Glutamatergic neuron (in vitro differentiated cells): Measurements from ENCODE around the gene SHISA5. TPM values are rescaled to one million over a fixed set of nuclear protein-coding genes. Genes with fewer than 3 reads are reported as not detected.

Experiments
- DNase-seq: peaks from one replicate; pipeline ENCODE4 v3.0.0; 2022
- H3K27ac Mint-ChIP-seq: one replicate; pipeline ENCODE4 v1.8.0; 2020; ENCODE audit warnings: mild to moderate bottlenecking, mixed read lengths, inconsistent platforms; ENCODE audit not compliant: unreplicated experiment
- H3K27me3 Mint-ChIP-seq: one replicate; pipeline ENCODE4 v1.8.0; 2020; ENCODE audit warnings: mild to moderate bottlenecking, moderate library complexity, mixed read lengths, inconsistent platforms; ENCODE audit not compliant: unreplicated experiment
- H3K36me3 Mint-ChIP-seq: one replicate; pipeline ENCODE4 v1.8.0; 2020; ENCODE audit warnings: mild to moderate bottlenecking, mixed read lengths, inconsistent platforms; ENCODE audit not compliant: unreplicated experiment
- H3K4me1 Mint-ChIP-seq: one replicate; pipeline ENCODE4 v1.8.0; 2020; ENCODE audit warnings: mild to moderate bottlenecking, low read depth, mixed read lengths, inconsistent platforms; ENCODE audit not compliant: unreplicated experiment
- H3K4me3 Mint-ChIP-seq: one replicate; pipeline ENCODE4 v1.8.0; 2020; ENCODE audit warnings: mild to moderate bottlenecking, mixed read lengths, inconsistent platforms; ENCODE audit not compliant: unreplicated experiment
- H3K9me3 Mint-ChIP-seq: one replicate; pipeline ENCODE4 v1.8.0; 2020; ENCODE audit warnings: mild to moderate bottlenecking, moderate library complexity, mixed read lengths, inconsistent platforms; ENCODE audit not compliant: unreplicated experiment
- CTCF ChIP-seq: fragments of 200-600 bp; sonication (generic); IDR thresholded peaks from one replicate; pipeline ENCODE4 v1.5.0; 2021; ENCODE audit not compliant: partially characterized antibody, unreplicated experiment
- total RNA-seq: library from RNA; stranded (reverse); fragmentation: NEBNext Ultra II Directional; extraction: Animal tissue kit (Norgen Biotek cat#: 25700); gene quantifications from one replicate; pipeline ENCODE4 v1.2.1, GENCODE V29; 2021; ENCODE audit not compliant: unreplicated experiment

The SHISA5 gene
- total RNA-seq, 1 donor from 2014 or later, result 261 TPM

- H3K4me1 Mint-ChIP-seq, result peaks cover 16% of the 10 kb centered on the region
- TF ChIP-seq CTCF, result no peak
- H3K4me3 Mint-ChIP-seq, result peak overlapping the region; percentile 46
- peaks cover 5% of the 10 kb centered on the region for H3K27me3 Mint-ChIP-seq
- H3K36me3 Mint-ChIP-seq, result no peaks in the 10 kb centered on the region
- DNase-seq, result no peak
- peaks cover 3% of the 10 kb centered on the region for H3K9me3 Mint-ChIP-seq
- peak overlapping the region; percentile 36 for H3K27ac Mint-ChIP-seq
Observed at GRCh38 chr3:48422681-48423080, 81.3 kb downstream of the SHISA5 start.

- Mint-ChIP-seq H3K4me1 (peaks cover 12% of the 10 kb centered on the region), H3K4me3 (no peak overlapping the region)
Observed at GRCh38 chr3:48422272-48422671, 81.7 kb downstream of the SHISA5 start.

DNA sequence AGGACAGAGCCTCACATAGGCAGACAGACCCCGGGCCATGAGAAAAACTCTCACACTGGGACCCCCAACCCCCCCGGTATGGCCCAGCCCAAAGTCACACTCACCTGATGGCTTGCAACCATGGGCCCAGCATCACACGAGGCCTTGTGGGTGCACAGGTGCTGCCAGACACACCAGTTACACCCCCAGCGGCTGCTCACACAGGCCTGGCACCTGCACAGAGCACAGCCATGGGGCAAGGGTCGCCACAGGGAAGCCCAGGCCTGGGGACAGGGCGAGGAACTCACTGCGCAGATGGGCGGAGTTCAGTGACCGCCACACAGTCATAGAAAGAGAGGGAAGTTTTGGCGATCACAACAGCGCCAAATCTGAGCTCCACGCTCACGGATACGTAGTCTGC lies 83.4 kb downstream of the SHISA5 start:
- H3K4me1 Mint-ChIP-seq, result peaks cover 4% of the 10 kb centered on the region
- DNase-seq, result no peak
- peaks cover 2% of the 10 kb centered on the region for H3K27me3 Mint-ChIP-seq
- no peaks in the 10 kb centered on the region for H3K9me3 Mint-ChIP-seq
- no peak for TF ChIP-seq CTCF
- H3K36me3 Mint-ChIP-seq, result no peaks in the 10 kb centered on the region
- no peak overlapping the region for H3K4me3 Mint-ChIP-seq
- H3K27ac Mint-ChIP-seq, result no peak overlapping the region

More at GRCh38 chr3:48422272-48422671, 81.7 kb downstream of the SHISA5 start:
- Mint-ChIP-seq H3K9me3 (peaks cover 3% of the 10 kb centered on the region), H3K27ac (no peak overlapping the region), H3K27me3 (peaks cover 2% of the 10 kb centered on the region), H3K36me3 (no peaks in the 10 kb centered on the region)
- DNase-seq, result no peak
- no peak for TF ChIP-seq CTCF

DNA sequence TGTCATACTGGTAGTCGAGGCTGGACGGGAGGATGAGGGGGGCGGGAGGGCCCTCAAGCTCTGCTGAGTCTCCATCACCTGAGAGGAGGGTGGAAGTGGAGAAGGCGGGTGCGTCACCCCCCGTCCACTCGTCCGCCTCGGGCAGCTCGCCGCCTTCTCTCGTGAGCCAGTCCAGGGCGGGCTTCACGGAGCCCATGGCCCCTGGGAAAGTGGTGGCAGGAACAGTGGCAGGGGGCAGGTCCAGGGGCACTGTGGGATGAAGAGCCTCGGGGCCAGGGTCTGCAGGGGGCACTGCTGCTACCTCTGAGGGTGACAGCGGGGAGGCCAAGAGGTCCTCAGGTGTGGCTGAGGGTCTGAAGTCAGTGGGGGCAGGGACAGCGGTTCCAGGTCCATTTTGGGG lies 84.4 kb downstream of the SHISA5 start:
- Mint-ChIP-seq H3K27ac (no peak overlapping the region), H3K4me3 (no peak overlapping the region), H3K4me1 (peaks cover 3% of the 10 kb centered on the region), H3K36me3 (no peaks in the 10 kb centered on the region), H3K27me3 (peaks cover 2% of the 10 kb centered on the region), H3K9me3 (no peaks in the 10 kb centered on the region)
- no peak for DNase-seq
- TF ChIP-seq CTCF, result no peak

GRCh38 chr3:48419149-48419548 lies 84.8 kb downstream of the SHISA5 start:
- H3K4me1 Mint-ChIP-seq, result peaks cover 3% of the 10 kb centered on the region
- no peak overlapping the region for H3K27ac Mint-ChIP-seq
- H3K9me3 Mint-ChIP-seq, result no peaks in the 10 kb centered on the region
- no peak for TF ChIP-seq CTCF
- no peak overlapping the region for H3K4me3 Mint-ChIP-seq
- peaks cover 4% of the 10 kb centered on the region for H3K27me3 Mint-ChIP-seq
- DNase-seq, result no peak
- no peaks in the 10 kb centered on the region for H3K36me3 Mint-ChIP-seq
